HG02973 (cell line): ENCODE data around the gene PAX1.

Experiments used
- ATAC-seq: cut with Tn5 transposase; IDR thresholded peaks from one replicate; pipeline ENCODE4 v1.9.1; 2021; ENCODE audit warnings: moderate library complexity; ENCODE audit not compliant: unreplicated experiment

Gene PAX1

DNA sequence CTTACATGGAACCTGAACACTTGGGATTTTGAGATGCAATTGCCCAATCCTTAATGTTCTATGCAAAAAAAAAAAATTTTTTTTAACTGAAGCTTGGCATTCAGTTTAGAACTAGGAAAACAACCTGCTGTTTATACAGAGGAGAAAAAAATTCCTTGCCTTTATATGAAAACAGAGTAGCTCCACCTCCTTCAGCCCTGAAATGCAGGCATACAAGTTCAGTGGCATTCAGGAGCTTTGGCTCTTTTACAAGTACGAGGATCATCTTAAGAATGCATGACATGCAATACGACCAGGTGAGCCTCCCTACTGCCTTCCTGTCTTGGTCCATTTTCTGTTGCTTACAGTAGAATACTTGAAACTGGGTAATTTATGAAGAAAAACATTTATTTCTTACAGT lies 20.4 kb downstream of the PAX1 start:
- ATAC-seq: no peak

- no peak for ATAC-seq
Measured at GRCh38 chr20:21729316-21729715, 23.9 kb downstream of the PAX1 start.

DNA sequence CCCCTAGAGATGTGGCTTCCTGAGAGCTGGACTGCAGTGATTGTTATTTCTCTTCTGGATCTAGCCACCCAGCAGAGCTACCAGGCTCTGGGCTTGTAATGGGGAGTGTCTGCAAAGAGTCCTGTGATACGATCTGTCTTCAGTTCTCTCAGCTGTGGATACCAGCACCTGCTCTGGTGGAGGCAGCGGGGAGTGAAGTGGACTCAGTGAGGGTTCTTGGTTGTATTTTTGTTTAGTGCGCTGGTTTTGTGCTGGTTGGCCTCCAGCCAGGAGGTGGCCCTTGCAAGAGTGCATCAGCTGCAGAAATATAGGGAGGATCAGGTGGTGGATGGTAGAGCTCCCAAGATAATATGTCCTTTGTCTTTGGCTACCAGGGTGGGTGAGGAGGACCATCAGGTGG lies 33.7 kb downstream of the PAX1 start:
- no peak for ATAC-seq

- ATAC-seq: no peak
Measured at GRCh38 chr20:21739682-21740081, 34.2 kb downstream of the PAX1 start.

DNA sequence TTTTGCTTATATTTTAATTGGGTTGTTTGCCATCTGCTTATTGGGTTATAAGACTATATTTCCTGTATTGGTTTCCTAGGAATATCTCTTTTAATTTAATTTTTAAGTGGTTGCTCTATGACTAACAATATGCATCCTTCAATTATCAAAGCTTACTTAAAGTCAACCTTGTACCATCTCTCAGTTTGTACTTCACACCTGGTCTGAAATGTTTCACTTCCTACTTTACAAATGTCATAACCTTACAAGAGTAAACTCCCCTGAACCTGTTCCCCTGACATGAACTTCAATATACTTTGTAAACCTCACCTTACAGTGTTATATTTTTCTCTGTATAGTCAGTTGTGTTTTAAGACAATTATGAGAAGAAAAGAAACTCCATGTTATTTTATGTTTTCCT lies 35.8 kb downstream of the PAX1 start:
- ATAC-seq: no peak

DNA sequence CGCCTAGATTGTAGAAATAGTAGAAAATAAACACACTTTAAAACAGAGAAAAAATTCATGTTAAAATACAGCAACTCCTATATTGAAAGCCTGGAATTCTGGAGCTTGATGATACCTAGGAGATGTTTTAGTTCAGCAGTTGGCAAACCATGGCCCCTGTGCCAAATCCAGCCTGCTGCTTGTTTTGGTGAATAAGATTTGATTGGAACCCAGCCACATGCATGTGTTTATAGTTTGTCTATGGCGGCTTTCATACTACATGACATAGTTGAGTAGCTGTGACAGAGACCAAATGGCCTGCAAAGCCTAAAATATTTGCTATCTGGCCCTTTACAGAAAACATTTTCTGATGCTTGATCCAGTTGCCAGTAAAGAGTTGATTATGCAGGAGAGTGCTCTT lies 57.2 kb downstream of the PAX1 start:
- no peak for ATAC-seq

GRCh38 chr20:21767200-21767738 lies 61.8 kb downstream of the PAX1 start:
- ATAC-seq: no peak

GRCh38 chr20:21767739-21768223 lies 62.3 kb downstream of the PAX1 start:
- no peak for ATAC-seq
